CD4-positive, alpha-beta T cell treated with Interleukin-4 for 4 hours (primary cell): Measurements from ENCODE around the gene ADARB2.
"Not testable (repeated sequence)": the region's sequence is repeated elsewhere in the genome, so short reads cannot be mapped to it uniquely, and the experiment has no call there.

Experiments
- DNase-seq: peaks from one replicate; pipeline ENCODE4 v3.0.0-alpha.2; 2020

Gene ADARB2

DNA sequence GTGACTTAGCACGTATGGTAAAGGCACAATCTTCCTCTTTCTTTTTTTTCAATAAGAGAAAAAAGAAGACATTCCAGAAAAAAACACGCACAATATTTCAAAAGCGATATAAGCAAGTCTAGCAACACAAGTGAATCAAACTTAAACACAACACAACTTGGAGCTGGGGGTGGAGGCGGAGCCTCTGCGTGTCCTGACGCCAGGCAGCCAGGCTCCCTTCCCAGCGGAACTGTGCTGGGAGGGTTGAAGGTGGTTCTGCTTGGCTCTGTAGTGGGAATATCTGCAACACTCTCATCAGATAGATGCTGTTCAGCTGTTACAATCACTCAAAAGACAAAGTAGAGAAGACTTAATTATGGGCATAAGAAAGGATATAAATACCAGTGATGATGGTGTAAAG, 469.8 kb downstream of the ADARB2 start:
- DNase-seq, result no peak

DNA sequence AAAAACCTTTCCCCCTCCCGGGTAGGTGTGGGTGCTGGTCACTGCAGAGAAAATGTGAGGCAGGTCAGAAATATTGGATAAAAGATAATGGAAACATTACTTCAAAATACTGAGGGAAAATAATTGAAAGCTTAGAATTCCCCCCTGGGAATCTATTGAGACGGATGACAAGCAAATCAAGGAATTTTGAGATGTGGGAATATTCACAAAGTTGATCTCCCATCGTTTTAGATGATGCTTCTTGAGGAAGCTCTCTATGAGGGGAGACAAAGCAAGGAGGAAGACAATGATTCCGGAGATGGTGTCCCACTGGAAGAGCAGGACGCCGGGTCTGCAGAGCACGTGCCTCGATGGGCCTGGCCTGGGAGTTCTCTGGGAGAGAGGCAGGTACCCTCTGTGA, 470.2 kb downstream of the ADARB2 start:
- DNase-seq, result no peak

DNA sequence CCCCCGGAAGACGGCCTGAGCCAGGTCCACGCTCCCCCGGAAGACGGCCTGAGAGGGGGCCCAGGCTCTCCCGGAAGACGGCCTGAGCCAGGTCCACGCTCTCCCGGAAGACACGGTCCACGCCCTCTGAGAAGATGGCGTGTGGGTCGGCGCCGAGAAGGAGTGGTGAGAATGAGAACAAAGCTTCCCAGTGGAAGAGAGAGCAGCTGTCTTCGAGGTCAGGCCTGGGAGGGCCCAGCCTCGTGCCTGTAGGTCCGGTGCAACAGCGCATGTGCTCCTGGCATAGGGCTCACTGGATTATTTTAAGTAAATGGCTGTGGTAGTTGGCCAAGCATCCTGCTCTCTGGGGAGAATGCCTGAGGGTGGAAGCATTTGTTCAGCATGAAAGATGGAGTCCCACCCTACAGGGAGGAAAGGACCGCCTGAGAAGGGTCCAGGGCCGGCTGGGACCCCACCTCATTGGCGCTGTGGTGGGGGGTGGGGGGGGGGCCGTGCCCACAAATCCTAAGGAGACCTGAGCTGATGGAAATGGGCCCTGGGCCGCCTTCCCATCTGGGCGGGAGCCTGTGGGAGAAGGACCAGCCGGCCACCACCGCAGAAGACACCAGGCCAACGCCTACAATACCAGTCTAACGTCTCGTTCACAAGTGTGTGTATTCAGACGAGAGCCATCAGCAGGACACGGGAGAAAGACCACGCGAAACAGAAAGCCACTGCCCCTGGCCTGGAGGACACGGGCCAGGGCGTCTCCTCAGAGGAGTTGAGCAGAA, 471.1 kb downstream of the ADARB2 start:
- DNase-seq, result no peak

DNA sequence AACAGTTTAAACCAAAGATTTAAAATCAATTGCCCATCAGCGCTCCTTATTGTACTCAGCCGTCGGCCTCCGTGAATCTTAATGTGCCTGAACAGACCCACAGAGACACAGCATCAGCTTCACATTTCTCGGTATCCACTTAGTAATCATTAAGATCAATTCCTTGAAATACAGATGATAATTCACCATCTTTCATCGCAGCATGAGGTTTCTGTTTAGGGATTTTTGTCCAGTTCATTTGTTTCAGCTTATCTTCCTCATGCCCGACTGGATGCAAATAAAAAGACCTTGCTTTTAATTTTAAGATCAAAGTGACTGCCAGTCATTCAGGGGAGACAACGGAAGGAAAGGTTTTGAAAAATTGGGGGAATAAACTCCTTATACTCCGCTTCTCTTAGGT, 473.3 kb downstream of the ADARB2 start:
- DNase-seq, result no peak

DNA sequence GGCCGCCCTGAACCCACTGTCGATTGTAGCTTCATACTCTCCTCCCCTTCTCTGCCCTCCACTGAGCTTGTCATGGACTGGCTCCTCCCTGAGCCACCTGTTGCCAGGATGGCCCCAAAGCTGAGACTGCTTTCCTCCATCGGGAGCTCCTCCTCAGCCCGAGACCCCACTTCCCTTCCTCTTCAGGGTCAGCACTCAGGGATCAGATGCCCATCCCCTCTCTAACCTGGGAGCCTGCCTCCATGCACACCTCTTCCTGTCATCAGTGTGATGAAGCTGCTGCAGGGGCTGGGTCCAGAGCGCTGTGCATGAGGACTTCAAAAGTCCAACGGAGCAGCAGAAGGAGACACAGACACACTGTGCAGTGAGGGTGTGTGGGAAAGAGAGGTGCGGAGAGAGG, 480.1 kb downstream of the ADARB2 start:
- DNase-seq, result no peak

DNA sequence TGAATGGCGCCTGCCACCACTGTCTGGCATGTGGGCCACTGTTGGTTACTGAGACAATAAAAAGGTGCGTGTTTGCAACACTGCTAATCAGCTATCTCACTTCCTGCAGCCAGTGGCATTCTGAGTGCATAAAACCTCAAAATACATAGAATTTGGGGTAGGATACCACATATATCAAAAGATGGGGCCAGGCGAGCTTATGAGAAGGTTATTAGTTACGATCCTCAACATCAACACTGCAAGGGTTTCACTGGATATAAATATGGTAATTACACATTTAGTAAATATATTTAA, 480.9 kb downstream of the ADARB2 start:
- no peak for DNase-seq

DNA sequence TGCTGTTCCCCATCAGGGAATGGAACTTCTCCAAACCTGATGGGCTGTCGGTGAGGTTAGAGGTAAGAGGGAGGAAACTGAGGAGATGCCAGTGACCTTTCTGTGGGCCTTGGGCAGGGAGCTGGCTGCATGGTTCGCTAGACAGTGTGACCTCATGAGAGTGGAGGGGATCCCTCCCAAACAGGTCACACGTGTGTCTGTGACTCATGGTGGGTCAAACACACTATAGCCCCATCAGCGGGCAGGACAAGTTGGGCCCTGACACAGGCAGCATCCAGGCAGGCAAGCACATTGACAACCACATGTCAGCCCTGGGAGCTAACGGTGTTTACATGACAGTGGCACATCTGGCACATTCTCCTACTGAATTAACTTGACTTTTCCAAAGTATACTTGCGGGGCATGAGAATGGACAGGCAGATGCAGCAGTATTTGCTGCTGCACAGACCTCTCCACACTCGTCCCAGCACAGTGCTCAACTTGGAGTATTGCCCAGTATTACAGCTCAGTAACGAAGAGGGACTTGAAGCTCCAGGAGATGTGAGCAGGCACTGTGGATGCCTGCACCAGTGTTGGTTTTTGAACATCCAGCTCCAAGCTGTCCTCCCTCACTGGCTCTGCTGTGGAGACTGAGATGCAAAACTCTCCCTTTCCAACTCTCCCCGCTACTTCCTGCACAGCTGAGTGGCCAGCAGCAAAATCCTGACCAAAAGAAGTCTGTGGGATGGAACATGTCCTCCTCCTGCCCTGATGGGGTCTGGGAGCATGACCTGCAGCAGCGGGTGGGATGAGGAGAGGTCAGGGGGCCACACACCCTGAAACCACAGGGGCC, 481.5 kb downstream of the ADARB2 start:
- no peak for DNase-seq

DNA sequence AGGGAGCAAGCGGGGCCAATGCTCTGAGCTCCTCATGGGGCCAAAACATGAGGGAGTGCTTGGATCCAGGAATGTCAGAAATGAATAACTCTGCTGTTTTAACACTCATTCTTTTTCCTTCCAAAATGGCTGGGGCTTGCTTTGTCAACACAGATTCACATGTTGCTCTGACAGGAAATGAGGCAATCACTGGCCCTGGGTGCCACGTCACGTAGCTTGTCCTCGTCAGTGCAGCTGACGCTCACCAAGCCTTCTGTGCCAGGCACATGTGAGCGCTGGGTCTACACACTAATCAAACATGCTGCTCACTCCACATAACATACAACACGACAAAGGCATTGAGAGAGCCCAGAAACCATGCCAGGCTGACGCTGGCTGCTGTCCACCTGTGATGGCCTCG, 482.2 kb downstream of the ADARB2 start:
- no peak for DNase-seq

DNA sequence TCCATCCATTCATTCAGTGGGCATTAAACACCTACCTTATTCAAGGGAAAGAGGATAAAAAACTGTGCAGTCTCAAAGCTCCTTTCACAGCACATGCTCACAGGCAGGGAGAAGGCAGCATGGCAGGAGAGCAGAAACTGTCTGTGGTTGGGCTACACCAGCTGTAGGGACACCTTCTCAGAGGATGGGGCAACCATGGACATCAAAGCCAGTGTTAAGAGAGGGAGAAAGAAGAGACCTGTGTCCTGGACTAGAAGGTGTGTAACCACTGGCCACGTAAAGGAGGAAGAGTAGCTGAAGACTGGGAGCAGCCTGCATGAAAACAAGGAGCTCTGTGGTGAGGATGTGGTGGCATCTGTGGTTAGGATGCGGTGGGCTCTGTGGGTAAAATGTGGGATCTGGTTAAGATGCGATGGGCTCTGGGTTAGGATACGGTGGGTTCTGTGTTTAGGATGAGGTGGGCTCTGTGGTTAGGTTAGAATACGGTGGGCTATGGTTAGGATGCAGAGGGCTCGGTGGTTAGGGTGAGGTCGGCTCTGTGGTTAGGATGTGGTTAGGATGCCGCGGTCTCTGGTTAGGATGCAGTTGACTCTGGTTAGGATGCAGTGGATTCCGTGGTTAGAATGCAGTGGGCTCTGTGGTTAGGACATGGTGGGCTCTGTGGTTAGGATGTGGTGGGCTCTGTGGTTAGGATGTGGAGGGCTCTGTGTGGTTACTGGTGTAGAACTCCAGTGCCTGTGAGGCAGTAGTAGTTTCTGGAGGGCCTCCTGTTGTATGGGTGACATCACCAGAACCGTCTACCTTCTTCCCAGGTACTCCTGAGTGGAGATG, 483.6 kb downstream of the ADARB2 start:
- peak; percentile 2 for DNase-seq

DNA sequence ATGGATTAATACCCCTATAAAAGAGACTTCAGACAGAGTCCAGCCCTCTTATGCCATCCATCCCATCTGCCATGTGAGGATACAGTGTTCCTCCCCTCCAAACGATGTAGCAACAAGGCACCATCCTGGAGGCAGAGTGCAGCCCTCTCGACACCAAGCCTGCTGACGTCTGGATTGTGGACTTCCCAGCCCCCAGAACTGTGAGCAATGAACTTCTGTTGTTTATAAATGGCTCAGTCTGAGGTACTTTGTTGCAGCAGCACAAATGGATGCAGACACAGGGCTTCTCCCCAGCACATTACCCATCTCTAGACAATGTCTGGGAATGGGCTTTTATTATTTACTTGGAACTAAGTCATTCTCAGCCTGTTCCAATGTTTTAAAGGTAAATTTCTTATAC, 485.6 kb downstream of the ADARB2 start:
- no peak for DNase-seq

DNA sequence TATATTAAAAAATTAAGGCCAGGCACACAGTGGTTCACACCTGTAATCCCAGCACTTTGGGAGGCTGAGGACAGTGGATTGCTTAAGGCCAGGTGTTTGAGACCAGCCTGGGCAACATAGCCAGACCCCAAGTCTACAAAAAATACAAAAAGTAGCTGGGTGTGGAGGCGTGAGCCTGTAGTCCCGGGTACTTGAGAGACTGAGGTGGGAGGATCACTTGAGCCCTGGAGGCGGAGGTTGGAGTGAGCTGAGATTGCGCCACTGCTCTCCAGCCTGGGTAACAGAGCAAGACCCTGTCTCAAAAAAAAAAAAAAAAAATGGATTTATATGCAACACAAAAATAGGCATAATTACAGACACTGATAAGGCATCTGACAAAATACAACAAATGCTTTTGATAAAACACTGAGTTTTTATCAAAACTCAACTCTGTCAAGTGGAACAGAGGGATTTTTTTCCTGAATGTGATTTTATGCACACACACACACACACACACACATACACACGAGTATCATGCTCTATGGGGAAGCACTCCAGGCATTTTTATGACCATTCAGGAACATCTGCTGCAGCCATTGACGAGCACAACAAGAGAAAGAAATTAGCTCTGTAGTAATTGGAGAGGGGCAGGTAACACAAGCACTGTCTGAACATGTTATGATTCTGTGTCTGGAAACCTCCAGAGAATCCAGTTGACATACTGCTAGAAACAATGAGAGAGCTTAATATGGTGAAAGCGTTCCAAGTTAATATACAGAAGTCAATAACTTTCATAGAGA, 488.0 kb downstream of the ADARB2 start:
- no peak for DNase-seq

DNA sequence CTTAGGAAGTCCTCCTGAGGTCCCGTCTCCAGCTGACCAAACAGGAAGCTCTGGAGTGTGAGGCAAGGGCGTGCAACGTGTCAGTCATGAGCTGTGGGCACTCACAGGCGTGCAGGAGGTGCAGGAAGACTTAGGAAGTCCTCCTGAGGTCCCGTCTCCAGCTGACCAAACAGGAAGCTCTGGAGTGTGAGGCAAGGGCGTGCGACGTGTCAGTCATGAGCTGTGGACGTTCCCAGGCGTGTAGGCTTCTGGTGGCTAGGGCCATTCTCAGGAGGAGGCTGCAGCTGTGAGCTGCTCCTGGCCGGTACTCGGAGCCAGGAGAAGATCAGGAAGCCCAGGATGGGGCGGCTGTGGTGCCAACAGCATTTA, 489.1 kb downstream of the ADARB2 start:
- DNase-seq, result not testable (repeated sequence)

DNA sequence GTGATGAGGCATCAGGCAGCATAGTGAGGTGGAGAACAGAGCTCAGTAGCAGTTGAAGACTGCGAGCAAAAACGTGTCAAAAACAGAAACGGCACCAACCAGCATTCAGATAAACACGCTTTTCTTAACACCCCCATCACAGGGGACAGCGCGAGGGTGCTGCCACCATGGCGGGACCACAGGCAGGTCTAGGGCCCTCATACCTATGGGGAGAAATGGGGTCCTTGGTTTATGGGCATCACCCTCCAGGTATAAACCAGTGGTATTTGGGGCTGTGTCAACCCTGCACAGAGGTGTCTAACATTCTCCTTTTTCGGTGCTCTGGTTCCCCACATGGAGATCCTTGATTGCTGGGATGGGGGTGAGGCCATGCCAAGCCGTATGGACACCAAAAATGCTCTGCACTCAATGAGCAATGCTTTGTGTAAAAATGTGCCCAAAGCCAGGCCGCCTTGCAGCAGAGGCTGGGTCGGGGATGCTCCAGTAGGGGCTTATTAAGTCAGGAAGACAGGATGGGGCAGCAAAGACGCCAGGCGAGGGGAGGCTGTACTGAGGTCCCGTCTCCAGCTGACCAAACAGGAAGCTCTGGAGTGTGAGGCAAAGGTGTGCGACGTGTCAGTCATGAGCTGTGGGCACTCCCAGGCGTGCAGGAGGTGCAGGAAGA, 489.6 kb downstream of the ADARB2 start:
- DNase-seq, result no peak

DNA sequence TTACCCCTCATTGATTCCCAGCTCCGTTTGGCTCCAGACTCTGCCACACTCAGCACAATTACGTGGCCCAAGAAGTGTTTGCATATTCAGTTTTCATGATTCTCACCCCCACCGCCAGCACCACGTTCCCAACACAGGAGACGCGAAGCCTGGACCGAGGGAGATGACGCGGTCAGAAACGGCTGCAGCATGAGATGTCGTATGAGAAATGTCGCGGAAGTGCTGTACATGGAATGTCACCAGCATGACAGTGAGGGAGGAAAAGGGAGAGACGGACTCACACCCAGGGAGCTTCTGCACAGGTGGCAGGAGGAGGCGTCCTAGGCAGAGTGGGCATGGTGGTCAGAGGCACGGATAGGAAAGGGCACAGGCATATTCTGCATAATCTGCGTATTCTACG, 492.8 kb downstream of the ADARB2 start:
- DNase-seq, result no peak

DNA sequence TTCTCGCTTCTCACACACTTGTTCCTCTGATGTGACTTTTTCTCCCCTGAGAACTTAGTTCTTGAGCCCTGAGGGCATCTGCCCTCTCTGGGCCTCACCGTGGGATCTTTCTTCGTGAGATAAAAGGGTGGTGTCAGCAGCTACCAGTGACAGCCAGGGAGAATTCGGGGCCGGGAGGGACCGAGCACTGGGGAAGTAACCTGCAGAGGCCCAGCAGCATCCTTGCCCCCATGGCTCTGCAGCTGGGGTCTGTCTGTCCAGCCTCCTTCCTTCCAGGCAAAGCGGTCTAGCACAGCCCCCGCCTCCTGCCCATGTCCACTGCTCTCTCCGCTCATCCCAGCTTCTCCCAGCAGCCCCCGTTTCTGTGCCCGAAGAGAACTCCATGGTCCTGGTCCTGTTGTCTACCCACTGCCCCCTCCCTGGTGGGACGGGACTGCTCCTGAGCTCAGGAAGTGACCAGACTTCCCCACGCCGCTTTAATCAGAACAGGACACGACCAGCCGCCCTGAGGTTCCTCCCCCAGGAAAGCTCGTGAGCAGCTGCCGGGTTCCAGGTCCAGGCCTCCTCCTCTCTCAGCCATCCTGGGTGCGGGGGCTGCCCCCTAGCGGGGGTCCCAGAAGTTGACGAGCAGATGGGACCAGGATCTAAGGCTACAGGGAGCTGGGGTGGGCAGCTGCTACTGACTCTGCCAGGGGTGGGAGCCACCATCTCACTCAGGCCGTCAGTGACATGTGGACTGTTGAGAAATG, 493.7 kb downstream of the ADARB2 start:
- DNase-seq, result no peak

DNA sequence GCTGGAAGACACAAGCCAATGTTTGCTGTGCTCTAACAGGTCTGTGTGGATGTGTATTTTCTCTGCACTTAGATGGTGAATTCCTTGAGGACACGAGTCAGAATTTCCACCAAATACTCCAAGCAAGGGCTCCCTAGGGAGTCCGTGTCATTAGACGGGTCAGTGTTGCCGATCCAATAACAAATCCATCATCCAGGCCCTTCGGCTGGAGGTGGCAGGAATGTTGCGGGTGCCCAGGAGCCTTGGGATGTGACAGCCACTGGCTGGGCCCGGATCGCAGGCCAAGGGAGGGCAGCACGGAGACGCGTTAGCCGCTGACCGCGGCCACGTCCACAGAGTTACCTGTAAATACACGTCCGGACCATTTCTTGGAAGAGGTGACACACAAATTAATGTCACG, 494.4 kb downstream of the ADARB2 start:
- DNase-seq, result no peak

DNA sequence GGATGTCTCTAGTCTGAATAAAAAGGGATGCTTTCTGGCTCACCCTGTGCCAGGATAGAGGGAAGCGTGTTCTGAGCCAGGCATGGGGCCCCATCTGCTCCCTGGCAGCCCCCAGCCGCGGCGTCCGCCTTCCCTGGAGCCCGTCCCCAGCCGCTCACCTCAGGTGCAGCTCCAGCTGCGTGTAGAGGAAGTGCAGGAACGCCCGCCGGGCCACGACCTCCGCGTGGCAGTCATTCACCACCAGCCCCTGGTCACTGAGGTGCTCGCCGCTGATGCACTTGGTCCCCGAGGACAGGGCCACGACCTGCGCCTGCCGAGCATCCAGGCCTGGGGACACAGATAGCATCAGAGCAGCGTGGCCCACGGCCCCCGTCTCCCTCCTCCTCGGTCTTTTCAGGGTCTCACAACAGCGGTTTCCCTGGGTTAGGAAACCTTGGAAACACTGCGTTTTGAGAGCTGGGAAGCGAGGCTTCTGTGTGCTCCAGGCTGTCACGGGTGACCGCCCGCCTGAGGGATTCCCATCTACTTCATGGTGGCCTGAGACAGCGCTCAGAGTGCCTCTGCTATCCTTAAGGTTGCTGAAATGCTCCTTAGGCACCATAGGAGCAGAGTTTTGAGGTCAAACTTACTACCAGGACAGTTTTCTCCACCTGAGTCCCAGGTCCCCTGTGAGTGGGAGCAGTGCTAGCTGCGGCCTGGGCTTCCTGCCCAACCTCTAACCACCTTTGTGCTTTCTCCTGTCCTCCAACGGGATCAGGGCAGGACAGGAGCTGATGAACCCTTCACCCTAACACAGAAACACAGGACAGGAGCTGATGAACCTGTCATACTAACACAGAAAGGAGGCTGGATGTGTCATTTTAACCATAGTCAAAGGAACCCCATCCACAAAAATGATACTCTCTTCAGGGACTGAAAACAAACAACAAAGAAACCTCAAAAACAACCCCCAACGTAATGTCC, 495.1 kb downstream of the ADARB2 start:
- DNase-seq, result no peak

DNA sequence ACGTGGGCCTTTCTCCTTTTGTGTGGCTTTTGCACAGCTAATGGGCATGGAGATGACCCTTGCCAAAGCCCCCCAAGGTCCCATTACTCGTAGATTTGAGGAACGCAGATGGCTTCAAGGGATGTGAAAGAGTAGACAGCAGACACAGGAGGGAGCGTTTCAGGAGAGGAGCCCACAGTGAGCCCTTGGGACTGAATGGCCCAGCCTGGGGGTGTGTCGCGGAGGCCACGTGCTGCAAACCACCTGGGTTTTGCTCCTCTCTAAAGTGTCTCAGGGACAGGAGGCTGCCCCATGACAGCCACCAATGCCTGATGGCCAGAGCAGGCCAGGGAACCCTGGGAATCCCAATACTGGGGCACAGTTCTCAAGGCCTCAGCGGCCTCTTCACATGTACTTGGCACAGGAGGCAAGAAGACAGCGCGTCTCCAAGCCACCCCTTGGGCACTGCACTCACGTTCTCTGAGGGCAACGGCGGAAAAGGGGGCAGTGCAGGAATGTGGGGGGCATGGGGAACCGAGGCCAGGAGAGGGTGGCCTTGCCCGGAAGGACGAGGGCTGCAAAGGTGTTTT, 495.9 kb downstream of the ADARB2 start:
- no peak for DNase-seq

DNA sequence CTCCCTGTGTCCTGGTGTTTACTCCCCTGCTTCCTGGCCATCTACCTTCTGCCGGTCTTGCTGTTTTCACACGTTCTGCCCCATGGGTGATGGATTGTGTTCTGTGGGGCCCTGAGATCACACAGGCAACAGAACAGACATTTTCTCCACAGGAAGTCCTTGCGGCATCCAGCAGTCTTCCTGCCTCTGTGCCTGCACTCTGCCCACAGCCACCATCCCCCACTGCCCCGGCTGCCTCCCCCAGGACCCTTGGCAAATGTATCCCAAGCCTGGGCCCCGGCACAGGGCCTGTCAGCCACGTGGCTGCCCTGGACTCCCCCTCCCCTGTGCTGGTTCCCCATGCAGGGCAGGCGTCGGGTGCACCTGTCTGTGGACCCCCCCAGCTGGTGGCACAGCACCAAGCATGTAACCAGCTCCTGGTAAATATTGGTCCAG, 497.0 kb downstream of the ADARB2 start:
- no peak for DNase-seq

DNA sequence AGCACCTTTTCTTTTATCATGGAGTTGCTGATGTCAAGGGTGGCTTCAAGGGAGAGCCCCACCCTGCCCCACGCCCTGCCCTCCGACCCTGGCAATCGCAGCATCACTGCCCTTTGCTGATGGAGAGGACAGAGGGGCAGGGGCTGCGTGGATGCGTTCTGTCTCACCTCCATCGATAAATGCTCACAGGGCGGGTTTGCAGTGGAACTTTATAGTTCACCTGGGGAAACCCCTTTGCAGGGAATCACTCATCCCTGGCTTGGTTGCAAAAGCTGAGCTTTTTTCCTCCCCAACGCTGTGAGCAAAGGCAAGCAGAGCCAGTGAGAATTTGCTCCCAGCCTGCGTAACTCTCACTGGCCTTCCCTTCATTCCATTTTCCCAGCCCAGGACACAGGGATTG, 504.3 kb downstream of the ADARB2 start:
- no peak for DNase-seq
